GM19238 (cell line): Measurements from ENCODE around the gene RAD51.
"Not testable (repeated sequence)": the region's sequence is repeated elsewhere in the genome, so short reads cannot be mapped to it uniquely, and the experiment has no call there.

Experiments used
- DNase-seq: peaks from one replicate; pipeline ENCODE4 v3.0.0; 2011; ENCODE audit warnings: low spot score; ENCODE audit not compliant: insufficient read length

Gene RAD51

GRCh38 chr15:40694688-40695468, at the start of gene RAD51:
TSS of gene RAD51 (plus strand) at chr15:40695174. CDS start at chr15:40698759, 3,585 bp downstream.
- DNase-seq, result peak; percentile 93

DNA sequence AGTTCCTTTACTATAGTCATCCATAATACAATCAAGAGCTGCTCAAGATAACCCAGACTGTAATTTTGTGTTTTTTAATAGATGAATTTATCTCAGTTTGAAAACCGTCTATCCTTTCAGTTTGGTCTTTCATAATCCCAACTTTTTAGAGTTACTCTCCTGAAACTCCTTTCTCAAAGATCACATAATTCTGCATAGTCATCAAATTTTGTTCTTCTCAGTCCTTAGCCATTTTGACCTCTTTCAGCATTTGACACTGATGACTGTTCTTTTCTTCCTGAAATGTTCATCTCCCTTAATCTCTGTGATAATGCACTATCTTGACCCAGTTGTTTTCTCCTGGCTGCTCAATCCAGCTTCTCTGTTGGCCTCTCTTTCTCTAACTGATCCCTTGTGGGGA, 47.5 kb upstream of the RAD51 start:
- DNase-seq, result no peak

DNA sequence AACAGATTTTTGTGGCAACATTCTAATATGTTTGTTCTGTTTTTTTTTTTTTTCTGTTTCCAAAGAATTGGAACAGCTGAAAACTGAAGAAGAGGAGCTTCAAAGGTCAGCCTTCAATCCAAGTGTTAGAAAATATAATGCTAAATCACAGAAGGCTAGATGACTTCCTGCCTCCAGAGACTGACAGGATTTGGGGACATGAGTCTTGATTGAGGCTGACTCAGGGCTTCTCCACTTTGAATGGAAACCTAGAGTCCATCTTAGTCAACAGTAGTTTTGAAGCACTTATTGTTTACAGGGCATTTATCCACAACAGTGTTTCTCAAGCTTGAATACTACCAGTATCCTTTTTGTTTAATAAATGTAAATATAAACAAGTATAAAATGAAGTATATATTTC, 44.5 kb upstream of the RAD51 start:
- DNase-seq, result no peak

DNA sequence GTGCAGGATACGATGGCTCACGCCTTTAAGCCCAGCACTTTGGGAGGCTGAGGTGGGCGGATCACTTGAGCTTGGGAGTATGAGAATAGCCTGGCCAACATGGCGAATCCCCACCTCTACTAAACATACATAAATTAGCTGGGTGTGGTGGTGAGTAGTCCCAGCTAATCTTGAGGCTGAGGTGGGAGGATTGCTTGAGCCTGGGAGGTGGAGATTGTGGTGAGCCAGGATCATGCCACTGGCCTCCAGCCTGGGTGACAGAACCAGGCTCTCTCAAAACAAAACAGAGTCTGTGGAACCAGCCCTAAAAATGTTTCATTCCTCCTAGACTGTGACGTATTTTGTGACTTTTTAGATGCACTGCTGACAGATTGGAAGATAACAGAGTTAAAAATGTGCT, 34.3 kb upstream of the RAD51 start:
- no peak for DNase-seq

DNA sequence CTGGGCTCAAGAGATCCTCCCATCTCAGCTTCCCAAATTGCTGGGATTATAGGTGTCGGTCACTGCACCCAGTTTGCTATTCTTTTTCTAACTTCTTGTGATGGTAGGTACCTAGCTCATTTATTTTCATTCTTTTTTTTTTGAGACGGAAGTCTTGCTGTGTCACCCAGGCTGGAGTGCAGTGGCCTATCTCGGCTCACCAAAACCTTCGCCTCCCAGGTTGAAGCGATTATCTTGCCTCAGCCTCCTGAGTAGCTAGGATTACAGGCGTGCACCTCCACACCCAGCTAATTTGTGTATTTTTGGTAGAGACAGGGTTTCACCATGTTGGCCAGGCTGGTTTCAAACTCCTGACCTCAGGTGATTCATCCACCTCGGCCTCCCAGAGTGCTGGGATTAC, 30.1 kb upstream of the RAD51 start:
- DNase-seq, result no peak

DNA sequence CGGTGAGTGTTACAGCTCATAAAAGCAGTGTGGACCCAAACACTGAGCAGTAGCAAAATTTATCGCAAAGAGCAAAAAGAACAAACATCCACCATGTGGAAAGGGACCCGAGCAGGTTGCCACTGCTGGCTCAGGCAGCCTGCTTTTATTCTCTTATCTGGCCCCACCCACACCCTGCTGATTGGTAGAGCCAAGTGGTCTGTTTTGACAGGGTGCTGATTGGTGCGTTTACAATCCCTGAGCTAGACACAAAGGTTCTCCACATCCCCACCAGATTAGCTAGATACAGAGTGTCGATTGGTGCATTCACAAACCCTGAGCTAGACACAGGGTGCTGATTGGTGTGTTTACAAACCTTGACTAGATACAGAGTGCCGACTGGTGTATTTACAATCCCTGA, 18.7 kb upstream of the RAD51 start:
- not testable (repeated sequence) for DNase-seq

DNA sequence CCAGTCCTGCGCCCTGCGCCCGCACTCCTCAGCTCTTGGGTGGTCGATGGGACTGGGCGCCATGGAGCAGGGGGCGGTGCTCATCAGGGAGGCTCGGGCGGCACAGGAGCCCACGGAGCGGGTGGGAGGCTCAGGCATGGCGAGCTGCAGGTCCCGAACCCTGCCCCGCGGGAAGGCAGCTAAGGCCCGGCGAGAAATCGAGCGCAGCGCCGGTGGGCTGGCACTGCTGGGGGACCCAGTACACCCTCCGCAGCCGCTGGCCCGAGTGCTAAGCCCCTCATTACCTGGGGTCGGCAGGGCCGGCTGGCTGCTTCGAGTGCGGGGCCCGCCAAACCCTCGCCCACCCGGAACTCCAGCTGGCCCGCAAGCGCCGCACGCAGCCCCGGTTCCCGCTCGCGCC, 18.1 kb upstream of the RAD51 start:
- DNase-seq, result not testable (repeated sequence)

GRCh38 chr15:40680151-40680550, 14.8 kb upstream of the RAD51 start:
- DNase-seq, result no peak

DNA sequence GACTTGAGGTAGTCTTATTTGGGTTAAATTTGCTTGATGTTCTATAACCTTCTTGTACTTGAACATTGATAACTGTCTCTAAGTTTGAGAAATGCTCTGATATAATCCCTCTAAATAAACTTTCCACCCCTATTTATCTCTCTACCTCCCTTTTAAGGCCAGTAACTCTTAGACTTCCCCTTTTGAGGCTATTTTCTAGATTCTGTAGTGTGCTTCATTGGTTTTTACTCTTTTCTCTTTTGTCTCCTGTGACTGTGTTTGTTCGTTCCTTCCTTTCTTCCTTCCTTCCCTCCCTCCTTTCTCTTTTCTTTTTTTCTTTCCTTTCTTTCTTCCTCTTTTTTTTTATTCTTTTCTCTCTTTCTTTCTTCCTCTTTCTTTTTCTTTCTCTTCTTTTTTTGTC, 14.0 kb upstream of the RAD51 start:
- not testable (repeated sequence) for DNase-seq

- DNase-seq, result no peak
Observed at GRCh38 chr15:40684381-40684780, 10.6 kb upstream of the RAD51 start.

DNA sequence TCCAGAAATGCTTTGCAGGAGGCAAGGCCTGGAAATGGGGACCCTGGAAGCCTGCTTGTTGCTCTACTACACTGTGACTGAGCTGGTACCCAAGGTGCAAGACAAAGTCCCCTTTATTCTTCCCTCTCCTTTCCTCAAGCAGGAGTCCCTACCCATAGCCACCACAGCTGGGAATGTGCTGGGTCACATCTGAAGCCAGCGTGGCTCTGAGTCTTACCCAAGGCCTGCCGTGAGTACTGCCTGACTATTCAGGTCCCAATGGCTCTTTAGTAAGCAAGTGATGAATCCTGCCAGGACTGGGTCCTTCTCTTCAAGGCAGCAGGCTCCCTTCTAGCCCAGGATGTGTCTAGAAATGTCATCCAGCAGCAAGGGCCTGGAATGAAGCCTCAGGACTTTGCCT, 9.6 kb upstream of the RAD51 start:
- no peak for DNase-seq

- DNase-seq, result no peak
Observed at GRCh38 chr15:40688932-40689799, 5.8 kb upstream of the RAD51 start.

DNA sequence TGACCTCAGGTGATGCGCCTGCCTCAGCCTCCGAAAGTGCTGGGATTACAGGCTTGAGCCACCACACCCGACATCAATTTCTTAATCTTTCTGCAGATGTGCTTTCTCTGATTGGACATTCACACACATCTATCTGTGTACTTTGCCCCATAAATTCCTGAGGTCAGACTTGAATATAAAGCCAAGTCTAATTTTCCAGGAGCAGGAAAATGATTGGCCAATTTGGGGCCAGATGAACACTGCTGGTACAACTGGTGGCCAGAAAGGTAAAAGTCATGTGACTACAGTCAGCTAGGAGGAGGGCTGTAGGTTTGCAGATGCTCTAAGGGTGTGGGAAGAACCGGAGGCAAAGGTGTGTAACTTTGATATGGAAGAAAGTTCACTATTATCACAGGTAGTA, 3.2 kb upstream of the RAD51 start:
- DNase-seq, result no peak

DNA sequence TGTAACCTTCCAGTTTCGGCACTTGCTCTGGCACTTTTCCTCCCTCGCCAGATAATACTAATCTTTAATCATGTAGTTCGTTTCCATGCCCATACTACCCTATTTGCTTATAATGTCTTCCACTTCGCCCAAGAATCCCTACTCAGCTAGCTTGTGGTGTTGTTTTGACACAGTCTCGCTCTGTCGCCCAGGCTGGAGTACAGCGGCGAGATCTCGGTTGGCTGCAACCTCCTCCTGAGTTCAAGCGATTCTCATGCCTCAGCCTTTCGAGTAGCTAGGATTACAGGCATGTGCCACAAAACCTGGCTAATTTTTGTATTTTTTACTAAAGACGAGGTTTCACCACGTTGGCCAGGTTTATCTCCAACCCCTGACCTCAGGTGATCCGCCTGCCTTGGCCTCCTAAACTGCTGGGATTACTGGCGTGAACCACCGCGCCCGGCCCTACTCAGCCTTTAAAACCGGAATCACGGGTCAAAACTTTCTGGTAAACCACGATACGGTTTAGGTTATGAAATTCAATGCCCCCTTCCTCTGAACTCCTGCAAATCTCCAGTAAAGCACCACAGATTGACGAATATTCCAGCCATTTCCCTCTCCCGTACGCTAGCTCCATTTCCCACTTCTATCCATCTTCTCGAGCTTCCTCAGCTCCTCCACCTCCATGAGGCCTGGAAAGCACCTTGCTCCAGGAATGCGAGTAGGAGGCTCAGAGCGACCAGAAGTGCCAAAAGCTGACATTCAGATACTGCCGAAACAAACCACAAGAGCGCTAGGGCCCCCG, 878 bp upstream of the RAD51 start:
- peak; percentile 12 for DNase-seq

DNA sequence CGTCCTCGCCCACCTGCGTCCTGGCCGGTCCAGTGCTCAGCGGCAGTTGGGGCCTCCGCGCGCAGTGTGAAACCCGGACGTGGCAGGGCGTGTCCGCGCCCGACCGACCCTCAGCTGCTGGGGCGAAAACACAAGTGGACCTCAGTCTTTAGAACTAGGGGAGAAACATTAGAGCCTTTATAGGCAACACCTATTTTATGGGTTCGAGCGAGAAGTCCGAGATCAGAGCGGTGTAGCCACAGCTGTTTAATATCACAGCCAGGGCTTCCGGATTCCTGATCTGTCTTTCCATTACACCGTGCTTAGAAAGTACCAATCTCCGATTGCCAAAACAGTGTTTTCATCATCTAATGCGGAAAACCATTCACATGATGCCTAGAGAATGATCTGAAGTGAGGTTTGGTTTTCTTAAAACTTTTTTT, 506 bp downstream of the RAD51 start:
- DNase-seq, result peak; percentile 41

DNA sequence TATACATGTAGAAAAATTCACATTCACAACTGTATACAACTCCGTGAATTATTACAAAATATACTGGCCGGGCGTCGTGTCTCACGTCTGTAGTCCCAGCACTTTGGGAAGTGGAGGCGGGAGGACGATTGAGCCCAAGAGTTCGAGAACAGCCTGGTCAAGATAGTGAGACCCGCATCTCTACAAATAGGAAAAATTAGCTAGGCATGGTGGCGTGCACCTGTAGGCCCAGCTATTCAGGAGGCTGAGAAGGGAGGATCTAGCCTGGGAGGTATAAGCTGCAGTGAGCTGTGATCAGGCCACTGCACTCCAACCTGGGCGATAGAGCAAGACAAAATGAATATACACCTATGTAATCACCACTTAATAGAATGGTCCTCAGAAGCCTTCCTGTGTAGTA, 1.3 kb downstream of the RAD51 start:
- DNase-seq, result no peak

DNA sequence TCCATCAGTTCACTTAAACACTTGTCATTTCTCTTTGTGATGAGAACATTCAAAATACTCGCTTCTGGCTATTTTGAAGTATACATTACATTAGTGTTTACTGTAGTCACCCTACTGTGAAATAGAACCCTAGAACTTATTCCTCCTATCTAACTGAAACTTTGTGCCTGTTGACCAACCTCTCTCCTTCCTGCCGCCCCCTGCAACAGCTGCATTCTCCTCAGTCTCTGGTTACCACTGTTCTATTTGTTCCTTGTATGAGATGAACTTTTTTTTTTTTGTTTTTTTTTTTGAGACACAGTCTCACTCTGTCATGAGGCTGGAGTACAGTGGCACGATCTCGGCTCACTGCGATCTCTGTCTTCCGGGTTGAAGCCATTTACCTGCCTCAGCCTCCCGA, 2.9 kb downstream of the RAD51 start:
- no peak for DNase-seq

DNA sequence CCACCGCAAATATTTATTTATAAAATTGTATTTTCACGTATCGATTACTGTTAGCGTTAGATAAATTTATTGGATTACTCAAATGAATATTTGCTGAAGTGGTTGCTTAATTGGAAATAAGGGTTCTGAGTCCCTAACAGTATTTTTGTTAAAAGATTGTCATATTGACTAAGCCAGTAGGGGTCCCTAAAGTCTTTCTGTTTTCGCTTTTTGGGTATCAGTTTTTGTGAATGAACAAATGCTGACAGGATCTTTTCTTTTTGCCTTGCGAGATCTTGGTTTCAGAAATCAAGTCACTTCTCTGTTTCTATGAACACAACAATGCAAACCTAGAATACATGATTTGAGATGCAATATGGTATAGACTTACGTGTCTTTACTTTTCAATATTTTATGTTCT, 7.1 kb downstream of the RAD51 start:
- DNase-seq, result peak; percentile 7

DNA sequence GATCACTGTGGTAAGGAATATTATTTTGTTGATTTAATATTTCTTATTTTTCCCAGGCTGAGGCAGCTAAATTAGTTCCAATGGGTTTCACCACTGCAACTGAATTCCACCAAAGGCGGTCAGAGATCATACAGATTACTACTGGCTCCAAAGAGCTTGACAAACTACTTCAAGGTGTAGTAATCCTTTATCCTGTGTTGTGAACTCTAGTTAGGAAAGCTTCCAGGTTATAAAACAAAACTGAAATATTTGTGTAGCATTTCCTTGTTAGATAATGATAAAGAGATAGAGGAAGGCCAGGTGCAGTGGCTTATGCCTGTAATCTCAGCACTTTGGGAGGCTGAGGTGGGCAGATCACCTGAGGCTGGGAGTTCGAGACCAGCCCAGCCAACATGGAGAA, 11.1 kb downstream of the RAD51 start:
- DNase-seq, result no peak

DNA sequence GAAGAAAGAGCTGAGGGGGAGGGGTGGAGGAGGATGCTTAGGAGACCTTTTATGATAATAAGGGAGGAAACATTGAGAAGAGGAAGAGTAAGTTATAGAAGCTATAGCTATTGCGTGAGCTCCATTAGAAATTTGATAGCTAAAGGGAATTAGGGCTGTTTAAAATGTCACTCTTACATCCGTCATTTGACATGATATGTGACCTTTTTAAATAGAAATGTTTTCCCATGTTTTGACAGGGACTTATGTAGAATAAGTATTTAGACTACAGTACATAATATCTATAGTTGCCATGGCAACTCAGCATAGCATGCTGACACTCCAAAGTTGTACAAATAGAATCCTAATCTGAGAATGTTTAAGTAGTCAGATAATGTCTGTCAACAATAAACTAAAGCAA, 19.2 kb downstream of the RAD51 start:
- no peak for DNase-seq

DNA sequence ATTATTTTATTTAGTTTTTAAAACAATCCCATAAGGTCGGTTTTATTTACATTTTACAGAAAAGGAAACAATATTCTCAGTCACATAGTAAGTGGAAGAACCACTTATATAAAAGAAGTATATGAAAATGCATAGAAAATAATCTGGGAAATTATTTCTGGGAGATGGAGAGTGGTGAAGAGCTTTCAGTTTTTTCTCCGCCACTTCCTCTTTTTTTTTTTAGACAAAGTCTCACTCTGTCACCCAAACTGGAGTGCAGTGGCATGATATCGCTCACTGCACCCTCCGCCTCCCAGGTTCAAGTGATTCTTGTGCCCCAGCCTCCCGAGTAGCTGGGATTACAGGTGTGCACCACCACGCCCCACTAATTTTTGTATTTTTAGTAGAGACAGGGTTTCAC, 21.2 kb downstream of the RAD51 start:
- no peak for DNase-seq

GRCh38 chr15:40721701-40722100, 26.7 kb downstream of the RAD51 start:
- DNase-seq, result no peak
